ENCODE results near the gene GNG8.

Gene GNG8

DNA sequence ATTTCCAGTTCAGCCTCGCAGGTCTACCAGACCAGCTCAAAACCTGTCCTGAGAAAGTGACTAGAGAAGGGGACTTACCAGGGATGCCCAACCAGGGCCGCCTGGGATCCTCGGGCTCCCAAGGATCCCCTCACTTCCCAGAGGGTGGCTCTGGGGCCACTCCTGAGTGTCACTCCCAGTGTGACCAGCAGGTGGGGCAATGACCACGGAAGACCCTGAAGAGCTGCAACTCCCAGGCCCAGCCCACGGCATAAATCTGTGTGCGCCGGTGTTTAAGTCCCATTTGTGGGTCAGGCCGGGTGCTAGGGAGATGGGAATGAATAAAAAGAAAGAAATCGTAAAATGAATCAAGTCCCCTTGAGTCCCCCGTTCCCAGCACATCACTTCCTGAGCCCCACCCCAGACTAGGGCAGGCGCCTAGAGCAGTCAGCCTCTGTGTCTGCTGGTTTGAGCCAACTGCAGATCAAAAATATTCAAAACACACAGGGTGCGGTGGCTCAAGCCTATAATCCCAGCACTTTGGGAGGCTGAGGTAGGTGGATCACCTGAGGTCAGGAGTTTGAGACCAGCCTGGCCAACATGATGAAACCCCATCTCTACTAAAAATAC, 21.8 kb downstream of the GNG8 start:
- CTCF ChIA-PET = interaction anchor here (0.6 to 18.5 kb wide), 22 partner anchors 9 to 139 kb away, joined by 3 to 287 read pairs (median 5); partner anchors contain the start of genes CALM3, DACT3 and PTGIR
- POLR2A ChIA-PET = interaction anchor here (1.3 kb wide), 1 partner anchor 12 kb away, joined by 3 read pairs; the partner anchor contains the start of gene CALM3
- TF ChIP-seq, protein P1, sequence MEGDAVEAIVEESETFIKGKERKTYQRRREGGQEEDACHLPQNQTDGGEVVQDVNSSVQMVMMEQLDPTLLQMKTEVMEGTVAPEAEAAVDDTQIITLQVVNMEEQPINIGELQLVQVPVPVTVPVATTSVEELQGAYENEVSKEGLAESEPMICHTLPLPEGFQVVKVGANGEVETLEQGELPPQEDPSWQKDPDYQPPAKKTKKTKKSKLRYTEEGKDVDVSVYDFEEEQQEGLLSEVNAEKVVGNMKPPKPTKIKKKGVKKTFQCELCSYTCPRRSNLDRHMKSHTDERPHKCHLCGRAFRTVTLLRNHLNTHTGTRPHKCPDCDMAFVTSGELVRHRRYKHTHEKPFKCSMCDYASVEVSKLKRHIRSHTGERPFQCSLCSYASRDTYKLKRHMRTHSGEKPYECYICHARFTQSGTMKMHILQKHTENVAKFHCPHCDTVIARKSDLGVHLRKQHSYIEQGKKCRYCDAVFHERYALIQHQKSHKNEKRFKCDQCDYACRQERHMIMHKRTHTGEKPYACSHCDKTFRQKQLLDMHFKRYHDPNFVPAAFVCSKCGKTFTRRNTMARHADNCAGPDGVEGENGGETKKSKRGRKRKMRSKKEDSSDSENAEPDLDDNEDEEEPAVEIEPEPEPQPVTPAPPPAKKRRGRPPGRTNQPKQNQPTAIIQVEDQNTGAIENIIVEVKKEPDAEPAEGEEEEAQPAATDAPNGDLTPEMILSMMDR (IDR thresholded peaks at IDR 0.05; ENCODE audit: control extremely low read depth, extremely low read depth, low read depth, missing control alignments) = peak; percentile 82
- peak; percentile 82 for DNase-seq (ENCODE audit: extremely low spot score)

DNA sequence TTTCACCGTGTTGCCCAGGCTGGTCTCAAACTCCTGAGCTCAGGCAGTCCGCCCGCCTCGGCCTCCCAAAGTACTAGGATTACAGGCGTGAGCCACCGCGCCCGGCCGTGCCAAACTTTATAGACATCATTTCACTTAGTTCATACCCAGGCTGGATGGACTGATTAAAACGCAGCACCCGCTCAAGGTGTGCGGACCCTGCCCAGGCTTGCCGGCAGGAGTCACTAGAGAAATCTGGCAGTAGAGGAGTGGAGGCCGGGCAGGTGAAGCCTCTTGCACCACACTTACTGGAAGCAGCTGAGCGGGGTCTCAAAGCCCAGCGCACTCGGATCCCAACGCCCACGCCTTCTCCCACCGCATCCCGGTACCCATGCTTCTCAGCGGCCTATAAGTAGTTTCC, 22.5 kb downstream of the GNG8 start:
- ChIA-PET CTCF (interaction anchor here (0.6 to 18.5 kb wide), 20 partner anchors 8 to 140 kb away, joined by 3 to 287 read pairs (median 6); partner anchors contain the start of genes CALM3, DACT3 and PTGIR), POLR2A (no interaction called here)
- DNase-seq (ENCODE audit: extremely low spot score) = no peak
- TF ChIP-seq, protein P1 (IDR thresholded peaks at IDR 0.05; ENCODE audit: control extremely low read depth, extremely low read depth, low read depth, missing control alignments) = no peak

DNA sequence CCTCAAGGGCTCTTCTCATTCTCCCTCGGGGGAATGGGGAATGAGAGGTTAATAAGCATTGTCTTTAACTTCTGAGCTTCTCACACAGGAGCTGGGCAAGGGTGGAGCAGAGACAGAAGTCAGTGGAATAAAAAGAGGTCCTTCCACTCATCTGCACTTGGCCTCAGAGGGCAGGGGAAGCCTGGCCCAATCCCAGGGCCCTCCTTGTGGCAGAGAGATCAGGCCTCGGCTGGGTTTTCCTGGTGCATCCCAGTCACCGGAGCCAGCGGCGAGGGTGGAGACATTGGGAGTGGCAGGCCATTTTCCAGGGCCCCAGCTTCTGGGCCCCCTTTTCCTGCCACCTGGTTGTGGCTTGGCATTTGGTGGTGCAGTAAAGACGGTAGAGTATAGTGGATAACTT, 24.2 kb downstream of the GNG8 start:
- CTCF ChIA-PET = interaction anchor here (1.1 to 18.5 kb wide), 7 partner anchors 11 to 142 kb away, joined by 3 to 287 read pairs (median 35); partner anchors contain the start of genes CALM3, DACT3 and PTGIR

DNA sequence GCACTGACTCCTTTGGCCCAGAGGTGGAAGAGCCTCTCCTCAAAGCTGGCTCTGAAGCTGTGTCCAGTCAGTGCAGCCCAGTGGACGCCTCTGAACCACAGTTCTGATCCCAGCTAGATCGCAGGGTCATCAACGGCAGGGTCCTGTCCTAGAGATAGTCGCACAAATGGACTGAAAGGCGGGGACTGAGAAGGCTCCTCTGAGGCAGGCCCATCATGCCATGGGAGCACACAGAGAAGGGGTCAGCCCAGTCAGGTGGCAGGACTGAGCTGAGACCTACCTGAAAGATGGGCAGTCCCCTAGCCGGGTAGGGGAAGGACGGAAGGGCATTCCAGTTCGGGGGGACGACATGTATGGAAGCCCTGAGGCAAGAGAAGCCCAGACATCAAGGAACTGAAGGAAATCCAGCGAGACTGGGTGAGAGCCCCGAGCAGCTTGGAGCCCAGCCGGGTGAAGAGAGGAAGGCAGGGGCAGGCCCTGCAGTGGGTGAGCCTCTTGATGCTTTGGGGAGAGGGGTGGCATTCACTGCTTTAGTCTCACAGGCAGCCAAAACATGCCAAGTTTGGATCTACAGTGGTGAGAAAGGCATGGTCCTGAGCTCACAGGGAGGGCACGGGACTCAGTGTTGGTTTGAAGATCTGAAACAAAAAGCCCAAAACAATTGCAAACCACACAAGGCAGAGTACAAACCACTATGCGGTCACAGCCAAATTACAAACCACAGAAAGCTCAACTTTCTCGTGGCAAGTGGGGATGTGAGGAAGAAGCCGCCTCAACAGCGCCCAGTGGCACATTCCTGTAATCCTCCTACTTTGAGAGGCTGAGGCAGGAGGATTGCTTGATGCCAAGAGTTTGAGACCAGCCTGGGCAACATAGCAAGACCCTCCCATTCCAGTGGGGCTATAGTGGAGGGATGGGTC, 24.9 kb downstream of the GNG8 start:
- DNase-seq (ENCODE audit: extremely low spot score) = peak; percentile 22
- ChIA-PET CTCF (interaction anchor here (1.1 to 18.5 kb wide), 7 partner anchors 11 to 142 kb away, joined by 3 to 287 read pairs (median 35); partner anchors contain the start of genes CALM3, DACT3 and PTGIR), POLR2A (interaction anchor here (0.5 kb wide), 2 partner anchors 645 to 1753 kb away, joined by 3 read pairs; partner anchors contain the start of genes CCDC9, SYNGR4 and TMEM143)
- TF ChIP-seq, protein P1 (IDR thresholded peaks at IDR 0.05; ENCODE audit: control extremely low read depth, extremely low read depth, low read depth, missing control alignments) = no peak

More for the DNA sequence above, 24.2 kb downstream of the GNG8 start:
- DNase-seq (ENCODE audit: extremely low spot score) = no peak
- TF ChIP-seq, protein P1 (IDR thresholded peaks at IDR 0.05; ENCODE audit: control extremely low read depth, extremely low read depth, low read depth, missing control alignments) = no peak
- POLR2A ChIA-PET = interaction anchor here (0.5 kb wide), 1 partner anchor 1752 kb away, joined by 3 read pairs; the partner anchor contains the start of genes SYNGR4 and TMEM143

DNA sequence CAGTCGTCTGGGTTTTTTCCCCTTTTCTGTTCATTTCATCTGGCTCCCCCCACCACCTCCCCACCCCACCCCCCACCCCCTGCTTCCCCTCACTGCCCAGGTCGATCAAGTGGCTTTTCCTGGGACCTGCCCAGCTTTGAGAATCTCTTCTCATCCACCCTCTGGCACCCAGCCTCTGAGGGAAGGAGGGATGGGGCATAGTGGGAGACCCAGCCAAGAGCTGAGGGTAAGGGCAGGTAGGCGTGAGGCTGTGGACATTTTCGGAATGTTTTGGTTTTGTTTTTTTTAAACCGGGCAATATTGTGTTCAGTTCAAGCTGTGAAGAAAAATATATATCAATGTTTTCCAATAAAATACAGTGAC, 25.6 kb downstream of the GNG8 start:
- TF ChIP-seq, protein P1 (IDR thresholded peaks at IDR 0.05; ENCODE audit: control extremely low read depth, extremely low read depth, low read depth, missing control alignments) = no peak
- CTCF ChIA-PET = interaction anchor here (5.1 to 18.5 kb wide), 4 partner anchors 10 to 118 kb away, joined by 22 to 287 read pairs (median 72); partner anchors contain the start of genes CALM3, DACT3 and PTGIR
- POLR2A ChIA-PET = interaction anchor here (0.5 to 1.1 kb wide), 2 partner anchors 19 to 646 kb away, joined by 3 read pairs; partner anchors contain the start of gene CCDC9
- DNase-seq (ENCODE audit: extremely low spot score) = peak; percentile 8

Measured in GM10248 (cell line).